Measurements from ENCODE around the gene IL6ST.
"Not testable (repeated sequence)": the region's sequence is repeated elsewhere in the genome, so short reads cannot be mapped to it uniquely, and the experiment has no call there.

IL6ST gene

DNA sequence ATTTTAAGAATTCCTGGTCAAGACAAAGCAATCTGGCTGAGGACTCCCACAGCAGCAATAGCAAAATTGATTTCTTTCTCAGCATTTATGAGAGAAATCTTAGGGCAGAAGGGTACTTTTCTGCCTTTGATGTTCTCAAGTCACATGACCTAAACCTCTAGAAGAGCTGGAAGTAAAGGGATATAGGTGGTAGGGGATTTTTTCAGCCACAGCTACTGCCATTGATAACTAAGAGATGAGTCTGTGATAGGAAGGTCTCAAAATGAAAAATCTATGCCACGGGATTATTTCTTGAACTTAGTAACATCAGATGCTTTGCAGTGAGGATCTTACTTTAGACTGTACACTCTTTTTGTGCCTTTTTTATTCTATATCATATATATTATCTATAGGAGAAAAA, 35.6 kb downstream of the IL6ST start:
- DNase-seq: no peak

GRCh38 chr5:55941154-55941553, 53.6 kb downstream of the IL6ST start:
- not testable (repeated sequence) for DNase-seq

GRCh38 chr5:55937598-55937997, 57.2 kb downstream of the IL6ST start:
- not testable (repeated sequence) for DNase-seq

DNA sequence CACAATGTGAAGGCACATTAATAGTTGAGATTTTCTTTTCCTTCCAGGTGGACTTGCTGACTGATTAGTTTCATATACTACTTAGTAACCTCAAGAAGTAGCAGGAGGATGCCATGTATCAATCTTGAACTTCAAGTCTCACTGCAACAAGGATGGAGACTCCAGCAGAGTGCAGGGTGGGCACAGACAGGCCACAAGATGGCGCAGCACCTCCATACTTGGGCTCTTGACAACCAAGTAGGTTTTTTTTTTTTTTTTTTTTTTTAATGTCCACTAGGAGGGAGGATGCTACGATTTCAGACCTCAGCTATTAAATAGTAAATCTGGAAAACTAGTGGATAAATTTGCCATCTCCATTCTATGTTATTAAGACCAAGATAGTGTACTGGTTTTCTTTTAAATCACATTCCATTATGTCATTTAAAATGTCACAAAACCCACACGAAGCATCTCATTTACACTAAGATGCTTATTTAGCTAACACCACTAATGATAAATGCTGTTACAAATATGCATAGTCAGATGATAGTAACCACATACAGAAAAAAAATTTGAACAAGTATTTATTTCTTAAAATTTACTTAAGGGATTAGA, 58.6 kb downstream of the IL6ST start:
- peak; percentile 73 for DNase-seq

- DNase-seq: no peak
Measured at GRCh38 chr5:55935371-55935770, 59.4 kb downstream of the IL6ST start.

DNA sequence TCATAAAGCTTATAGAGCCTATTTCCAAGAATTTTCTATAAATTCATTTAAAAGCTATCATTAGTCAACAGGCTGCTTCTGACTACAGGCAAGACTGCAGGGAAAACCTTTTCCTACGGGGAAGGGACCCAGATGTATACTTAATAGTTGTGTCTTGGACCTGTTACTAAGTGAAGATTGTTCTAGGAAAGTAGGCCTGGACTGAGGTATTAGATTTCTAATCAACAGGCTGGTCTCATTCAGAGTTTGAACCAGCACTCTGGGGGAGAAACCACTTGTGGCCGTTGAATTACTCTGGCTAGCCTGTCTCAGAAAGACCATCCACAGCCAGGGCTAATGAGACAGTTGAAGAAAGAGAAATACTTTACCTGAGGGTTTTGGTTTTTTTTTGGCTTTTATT, 60.0 kb downstream of the IL6ST start:
- no peak for DNase-seq

GRCh38 chr5:55934115-55934613, 60.6 kb downstream of the IL6ST start:
- DNase-seq: peak; percentile 49

DNA sequence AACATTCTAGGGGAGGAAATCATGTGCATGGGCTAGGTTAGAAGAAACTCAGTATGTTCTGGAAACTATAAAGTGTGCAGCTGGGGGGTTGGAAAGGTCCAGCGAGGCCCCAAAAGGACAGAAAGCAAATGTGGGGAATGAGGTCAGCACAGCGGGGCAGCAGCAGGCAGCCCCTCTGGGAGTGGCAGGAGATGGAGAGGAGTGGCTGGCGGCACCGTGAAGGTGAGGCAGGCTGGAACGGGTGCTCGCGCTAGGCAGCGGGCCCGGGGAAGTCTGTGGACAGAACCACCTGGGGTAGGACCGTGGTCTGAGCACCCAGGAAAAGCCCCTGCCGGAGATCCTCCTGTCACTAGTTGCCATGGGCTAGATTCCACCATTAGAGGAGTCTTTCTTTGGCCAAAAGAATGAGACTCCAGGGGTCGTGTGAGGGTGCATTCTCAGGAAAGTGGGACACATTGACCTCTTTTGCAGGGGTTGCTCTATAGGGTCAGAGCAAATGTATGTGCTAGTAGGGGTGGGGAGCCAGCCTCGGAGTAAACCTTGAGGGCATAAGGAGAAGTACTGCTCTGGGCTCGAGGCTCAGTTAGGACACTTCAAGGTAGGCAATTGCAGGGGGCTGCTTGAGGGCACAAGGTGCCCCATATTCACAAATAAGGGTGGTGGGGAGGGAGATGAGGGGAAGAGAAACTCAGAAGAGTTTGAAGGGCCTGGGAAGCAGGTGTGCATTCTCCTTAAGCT, 61.2 kb downstream of the IL6ST start:
- DNase-seq: no peak

DNA sequence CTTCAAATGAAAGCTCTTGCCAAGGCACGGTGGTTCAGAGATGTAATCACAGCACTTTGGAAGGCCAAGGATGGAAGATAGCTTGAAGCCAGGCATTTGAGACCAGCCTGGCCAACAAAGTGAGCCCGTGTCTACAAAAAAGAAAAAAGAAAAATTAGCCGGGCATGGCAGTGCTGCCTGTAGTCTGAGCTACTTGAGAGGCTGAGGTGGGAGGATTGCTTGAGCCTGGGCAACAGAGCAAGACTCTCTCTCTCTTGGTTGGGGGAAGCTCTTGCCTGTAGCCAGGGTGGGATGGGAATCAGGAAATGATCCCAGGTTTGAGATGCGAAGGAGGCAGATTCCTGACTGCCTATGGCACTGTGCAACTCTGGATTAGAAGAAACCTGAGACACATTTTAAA, 62.1 kb downstream of the IL6ST start:
- no peak for DNase-seq

DNA sequence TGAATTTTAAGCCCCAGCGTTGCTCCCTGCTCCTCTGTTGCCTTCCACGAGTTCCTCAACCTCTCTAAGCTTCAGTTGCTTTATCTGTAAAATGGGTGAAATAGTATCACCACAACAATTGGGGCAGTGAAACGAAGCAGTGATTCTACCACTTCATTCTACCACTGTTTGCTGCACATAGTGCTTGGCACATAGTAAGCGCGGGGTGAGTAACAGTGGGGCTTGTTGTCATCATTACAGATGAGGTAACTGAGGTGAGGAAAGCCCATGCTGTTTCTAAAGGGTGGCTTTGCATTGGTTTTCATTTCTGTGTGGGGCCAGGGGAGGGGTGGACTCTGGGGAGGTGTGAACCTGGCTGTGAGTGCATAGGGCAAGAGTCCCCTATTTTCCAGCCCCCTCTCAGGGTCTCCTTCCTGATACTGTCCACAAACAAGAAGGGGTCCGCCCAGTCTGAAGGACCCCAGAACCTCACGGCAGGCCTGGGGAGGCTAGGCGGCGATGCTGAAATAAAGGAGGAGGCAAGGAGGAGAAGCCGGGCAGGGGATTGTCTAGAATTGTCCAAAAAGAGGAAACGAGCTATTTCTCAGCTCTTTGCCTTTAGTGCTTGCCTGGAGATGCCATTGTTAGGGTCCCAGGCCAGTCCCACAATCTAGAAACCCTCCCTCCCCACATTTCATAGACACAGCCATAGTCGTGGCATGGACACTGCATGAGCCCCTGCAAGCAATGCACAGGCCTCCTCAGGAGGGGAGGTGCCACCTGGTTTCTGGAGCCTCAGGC, 65.6 kb downstream of the IL6ST start:
- DNase-seq: no peak

DNA sequence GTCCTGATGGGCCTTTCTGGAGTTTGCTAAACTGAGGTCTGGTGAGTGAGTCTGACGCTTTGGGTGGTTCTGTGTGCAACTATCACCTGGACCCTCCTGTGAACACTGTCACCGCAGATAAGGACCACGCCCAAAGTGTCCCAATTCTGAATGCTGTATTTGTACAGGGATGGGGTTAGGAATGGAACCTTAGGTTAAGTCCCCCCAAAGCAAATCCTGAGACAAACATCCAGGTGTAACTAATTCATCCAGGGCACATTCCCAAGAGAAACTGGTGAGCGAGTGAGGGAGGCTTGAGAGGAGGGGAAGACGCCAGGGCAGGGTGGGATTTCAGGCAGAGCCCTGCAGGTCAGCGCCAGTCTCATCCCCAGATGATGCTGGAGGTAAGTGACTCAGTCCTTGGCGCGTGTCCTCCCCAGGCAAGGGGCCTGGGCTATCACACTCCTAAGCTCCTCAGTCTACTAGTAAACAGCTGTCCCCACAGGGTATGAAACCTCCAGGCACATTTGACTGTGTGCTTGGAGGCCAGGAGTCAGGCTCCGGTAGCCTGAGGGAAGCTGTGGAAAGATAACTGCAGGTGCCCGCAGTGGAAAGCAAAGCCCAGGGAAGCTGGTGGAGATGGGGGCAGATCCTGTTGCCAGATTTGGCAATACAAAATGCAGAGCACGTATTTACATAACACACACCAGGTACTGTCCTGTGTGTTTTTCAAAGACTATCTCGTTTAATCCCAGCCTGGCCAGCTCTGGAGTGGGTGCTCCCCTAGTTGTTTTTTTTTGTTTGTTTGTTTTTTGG, 66.7 kb downstream of the IL6ST start:
- DNase-seq: no peak

DNA sequence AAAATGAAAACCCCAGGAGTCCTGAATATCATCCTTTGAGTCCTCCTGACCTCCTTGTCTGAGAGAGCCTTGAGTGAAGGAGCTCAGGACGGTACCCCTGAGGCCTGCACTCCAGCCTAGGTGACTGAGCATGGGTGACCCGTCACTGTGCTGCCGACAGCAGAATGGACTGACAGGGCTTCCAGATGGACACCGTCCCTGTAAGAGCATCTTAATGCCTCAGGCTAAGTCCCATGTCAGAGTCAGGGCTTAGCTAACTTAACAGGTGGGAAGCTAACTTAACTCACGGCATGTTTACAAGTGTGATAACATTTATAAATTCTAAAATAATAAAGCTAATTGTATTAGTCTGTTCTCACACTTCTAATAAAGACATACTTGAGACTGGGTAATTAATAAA, 68.3 kb downstream of the IL6ST start:
- no peak for DNase-seq

DNA sequence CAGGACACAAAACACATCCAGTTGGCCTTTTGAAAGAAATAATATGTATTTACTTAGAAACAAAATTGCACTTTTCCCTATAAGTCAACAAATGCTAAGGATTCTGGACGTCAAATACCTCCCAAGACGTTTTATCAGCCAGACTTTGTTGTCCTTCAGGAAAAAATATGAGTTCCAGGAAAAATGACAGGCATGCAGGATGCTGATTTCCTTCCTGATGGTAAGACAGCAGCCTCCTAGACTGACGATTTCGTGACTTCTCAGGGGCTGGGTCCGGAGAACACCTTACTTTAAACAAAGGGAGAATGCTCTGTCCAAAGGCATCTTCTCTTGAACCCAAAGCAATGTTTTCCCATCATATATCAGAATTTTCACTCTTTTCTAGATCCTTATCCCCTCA, 69.1 kb downstream of the IL6ST start:
- no peak for DNase-seq

- no peak for DNase-seq
Measured at GRCh38 chr5:55925181-55925580, 69.6 kb downstream of the IL6ST start.

DNA sequence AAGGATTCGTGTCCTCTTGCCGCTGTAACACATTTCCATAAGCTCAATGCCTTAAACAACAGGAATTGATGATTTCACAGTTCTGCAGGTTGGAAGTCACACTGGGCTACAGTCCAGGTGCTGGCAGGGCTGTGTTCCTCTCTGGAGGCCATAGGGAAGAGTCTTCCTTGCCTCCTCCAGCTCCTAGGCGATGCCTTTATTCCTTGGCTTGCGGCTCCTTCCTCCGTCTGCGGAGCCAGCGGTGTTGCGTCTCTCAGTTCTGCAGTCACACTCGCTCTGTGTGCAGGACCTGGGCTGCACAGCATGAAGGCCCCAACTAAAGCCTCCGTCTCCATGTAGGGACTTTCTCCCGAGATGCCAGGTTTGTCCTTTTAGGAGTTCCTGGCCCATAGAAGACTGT, 70.0 kb downstream of the IL6ST start:
- DNase-seq: no peak

DNA sequence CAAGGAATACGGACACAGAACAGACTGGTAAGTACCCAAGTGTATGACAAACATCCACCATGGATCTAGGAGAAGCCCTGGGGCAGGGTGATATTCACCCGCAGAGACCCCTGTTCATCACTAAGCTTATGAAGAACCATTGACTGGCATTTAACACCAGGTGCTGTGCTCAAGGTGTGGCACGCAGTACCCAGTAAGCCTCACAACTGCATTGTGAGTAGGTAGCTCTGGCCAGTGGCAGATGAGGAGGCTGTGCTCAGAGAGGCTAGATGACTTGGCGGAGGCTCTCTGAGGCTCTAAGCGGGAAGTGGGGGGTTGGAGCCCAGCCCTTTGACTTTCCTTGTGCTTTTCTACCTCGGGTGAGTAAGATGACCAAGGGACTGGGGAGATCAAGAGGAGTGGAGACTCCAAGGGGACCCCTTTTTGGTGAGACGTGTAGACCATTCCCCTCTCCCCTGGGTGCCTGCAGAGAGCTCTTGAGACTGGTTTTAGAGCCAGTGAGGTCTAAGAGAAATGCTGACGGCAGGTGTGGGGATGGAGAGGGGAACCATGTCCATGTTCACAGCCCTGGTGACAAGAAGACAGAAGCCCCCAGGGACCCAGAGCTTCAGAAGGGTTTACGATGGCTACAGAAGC, 70.8 kb downstream of the IL6ST start:
- DNase-seq: no peak

GRCh38 chr5:55923177-55923771, 71.5 kb downstream of the IL6ST start:
- DNase-seq: peak; percentile 37

GRCh38 chr5:55921617-55922016, 73.1 kb downstream of the IL6ST start:
- DNase-seq: no peak

DNA sequence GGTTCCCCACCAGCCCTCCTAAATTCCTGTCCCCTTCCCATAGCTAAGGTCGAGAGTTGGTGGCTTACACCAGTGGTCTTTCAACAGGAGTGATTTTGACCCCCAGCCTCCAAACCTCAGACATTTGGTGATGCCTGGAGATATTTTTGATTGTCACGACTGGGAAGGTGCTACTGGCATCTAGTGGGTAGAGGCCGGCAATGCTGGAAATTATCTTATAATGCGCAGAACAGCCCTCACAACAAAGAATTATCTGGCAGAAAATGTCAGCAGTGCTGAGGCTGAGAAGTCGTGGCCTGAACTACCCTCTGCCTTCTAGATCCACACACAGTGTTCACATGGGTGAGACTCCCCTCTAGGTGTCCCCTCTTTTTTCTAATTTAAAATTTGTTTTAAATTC, 74.0 kb downstream of the IL6ST start:
- DNase-seq: no peak

DNA sequence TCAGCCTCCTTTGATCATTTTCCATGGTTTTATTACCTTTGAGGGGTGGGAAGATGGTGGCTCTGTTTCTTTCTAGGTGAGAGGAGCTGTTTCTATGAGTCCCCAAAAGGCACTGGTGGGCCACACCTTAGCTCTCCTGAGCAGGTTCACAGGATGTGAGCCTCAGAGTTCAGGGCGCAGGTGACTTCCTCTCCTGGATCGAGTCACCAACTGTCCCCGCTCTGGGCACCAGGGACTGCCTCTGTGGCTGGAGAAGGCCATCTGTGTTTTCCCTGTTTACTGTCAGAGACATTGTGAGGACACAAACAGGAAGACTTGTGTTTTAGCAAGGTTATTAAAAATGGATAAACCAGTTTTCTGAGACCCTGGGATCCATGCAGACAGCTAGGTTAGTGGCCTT, 75.1 kb downstream of the IL6ST start:
- no peak for DNase-seq

DNA sequence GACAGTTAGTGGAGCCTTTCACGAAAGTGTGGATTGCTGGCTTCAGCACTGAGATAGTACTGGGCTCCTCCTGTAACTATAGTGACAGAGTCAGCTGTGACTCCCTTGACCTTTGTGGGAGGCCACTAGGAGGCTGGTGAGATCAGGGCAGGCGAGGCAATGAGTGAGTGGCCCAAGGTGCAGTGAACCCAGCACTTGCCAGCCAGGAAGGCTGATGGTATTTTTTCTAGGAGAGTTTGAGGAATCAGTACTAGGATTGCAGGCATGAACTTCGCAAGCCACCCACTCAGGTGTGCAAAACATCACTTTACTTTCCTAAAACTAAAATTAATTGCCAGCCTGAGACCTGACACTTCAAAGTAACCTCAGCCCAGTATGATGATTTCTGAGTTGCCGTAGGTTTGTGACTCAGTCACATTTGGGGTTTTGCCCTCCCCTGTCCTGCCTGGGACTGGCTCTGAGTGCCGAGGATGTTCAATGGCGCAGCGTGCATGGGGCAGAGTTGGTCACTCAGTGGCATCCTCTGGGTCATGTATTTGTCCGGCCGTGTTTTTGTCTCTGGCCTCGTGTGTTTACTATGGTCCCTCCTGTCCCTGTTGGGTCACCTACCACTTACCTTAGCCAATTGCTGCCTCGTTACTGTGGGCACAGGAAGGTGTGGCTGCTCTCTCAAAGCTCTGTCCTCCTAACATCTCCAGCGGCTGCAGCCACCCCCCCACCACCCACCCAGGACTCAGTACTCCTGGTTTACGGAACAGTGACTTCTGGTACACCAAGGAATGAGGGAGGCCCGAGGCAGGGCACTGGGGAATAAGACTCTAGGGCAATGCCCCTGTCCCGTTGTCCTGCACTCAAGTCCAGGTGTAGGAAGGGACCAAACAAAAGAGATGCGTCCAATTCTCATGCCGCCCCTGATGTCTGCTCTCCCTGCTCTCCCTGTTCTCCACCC, 76.4 kb downstream of the IL6ST start:
- DNase-seq: no peak
